ENCODE results near the gene NEGR1.

DNA sequence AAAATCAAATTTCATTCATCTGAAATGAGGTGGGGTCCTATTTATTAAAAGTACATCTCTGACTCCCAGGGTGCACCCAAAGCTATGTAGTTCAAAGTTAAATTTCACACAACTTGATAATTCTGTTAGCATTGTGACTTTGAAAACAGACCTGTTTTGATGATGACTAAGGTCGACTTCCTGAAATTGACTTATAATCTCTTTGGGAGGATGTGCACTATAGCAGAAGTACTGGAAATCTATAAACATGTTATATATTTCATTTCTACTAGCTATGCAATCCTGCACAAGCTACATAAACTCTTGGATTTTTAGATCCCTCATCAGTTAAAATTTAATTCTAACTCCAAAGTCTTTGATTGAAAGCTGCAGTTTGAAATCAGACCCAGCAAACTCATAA is 507.6 kb downstream of the NEGR1 start:
- TF ChIP-seq POLR2A (IDR thresholded peaks at IDR 0.05) = no peak
- TF ChIP-seq, protein P1, sequence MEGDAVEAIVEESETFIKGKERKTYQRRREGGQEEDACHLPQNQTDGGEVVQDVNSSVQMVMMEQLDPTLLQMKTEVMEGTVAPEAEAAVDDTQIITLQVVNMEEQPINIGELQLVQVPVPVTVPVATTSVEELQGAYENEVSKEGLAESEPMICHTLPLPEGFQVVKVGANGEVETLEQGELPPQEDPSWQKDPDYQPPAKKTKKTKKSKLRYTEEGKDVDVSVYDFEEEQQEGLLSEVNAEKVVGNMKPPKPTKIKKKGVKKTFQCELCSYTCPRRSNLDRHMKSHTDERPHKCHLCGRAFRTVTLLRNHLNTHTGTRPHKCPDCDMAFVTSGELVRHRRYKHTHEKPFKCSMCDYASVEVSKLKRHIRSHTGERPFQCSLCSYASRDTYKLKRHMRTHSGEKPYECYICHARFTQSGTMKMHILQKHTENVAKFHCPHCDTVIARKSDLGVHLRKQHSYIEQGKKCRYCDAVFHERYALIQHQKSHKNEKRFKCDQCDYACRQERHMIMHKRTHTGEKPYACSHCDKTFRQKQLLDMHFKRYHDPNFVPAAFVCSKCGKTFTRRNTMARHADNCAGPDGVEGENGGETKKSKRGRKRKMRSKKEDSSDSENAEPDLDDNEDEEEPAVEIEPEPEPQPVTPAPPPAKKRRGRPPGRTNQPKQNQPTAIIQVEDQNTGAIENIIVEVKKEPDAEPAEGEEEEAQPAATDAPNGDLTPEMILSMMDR (IDR thresholded peaks at IDR 0.05) = no peak

Data from heart left ventricle (tissue), 13 donors.